NB4 (cell line): ENCODE data around the gene MARS1.

Source experiments
- CTCF ChIP-seq: IDR thresholded peaks from one replicate; pipeline ENCODE4 v1.5.1; 2012; ENCODE audit warnings: low read depth, low read length
- POLR2A ChIP-seq: IDR thresholded peaks from 2 replicates; pipeline ENCODE4 v1.6.1; 2011; ENCODE audit warnings: mild to moderate bottlenecking; ENCODE audit not compliant: insufficient read length; ENCODE audit errors: extremely low read depth

- no peak for TF ChIP-seq CTCF
- no peak for TF ChIP-seq POLR2A
These were observed 58.1 kb downstream of the MARS1 start for GRCh38 chr12:57545809-57546437.
